ENCODE measurements around the gene SCYL2. TPM values are rescaled to one million over a fixed set of nuclear protein-coding genes. Genes with fewer than 3 reads are reported as not detected.
"Not testable (repeated sequence)": the region's sequence is repeated elsewhere in the genome, so short reads cannot be mapped to it uniquely, and the experiment has no call there.

Gene SCYL2
- total RNA-seq, 1 donor: 76.0 TPM

DNA sequence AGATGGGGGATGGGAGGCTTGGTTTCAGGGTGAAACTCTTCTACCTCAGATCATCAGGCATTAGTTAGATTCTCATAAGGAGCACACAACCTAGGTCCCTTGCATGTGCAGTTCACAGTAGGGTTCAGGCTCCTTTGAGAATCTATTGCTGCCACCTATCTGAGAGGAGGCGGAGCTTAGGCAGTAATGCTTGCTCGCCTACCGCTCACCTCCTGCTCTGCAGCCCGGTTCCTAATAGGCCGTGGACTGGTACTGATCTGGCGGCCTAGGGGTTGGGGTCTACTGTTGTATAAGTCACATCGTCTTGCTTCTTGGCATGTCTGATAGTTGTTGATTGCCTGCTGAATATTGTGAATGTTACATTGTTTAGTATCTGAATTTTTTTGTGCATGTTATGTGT lies 12.2 kb downstream of the SCYL2 start:
- no peak overlapping the region for H3K4me3 ChIP-seq (ENCODE audit: low read depth, low read length)
- no peak for TF ChIP-seq CTCF (IDR thresholded peaks at IDR 0.05; ENCODE audit: insufficient read depth, low read depth, low read length)
- no peak for DNase-seq (ENCODE audit: low read depth)

- DNase-seq (ENCODE audit: low read depth): peak; percentile 9
Measured at GRCh38 chr12:100279607-100280244, 12.7 kb downstream of the SCYL2 start.

DNA sequence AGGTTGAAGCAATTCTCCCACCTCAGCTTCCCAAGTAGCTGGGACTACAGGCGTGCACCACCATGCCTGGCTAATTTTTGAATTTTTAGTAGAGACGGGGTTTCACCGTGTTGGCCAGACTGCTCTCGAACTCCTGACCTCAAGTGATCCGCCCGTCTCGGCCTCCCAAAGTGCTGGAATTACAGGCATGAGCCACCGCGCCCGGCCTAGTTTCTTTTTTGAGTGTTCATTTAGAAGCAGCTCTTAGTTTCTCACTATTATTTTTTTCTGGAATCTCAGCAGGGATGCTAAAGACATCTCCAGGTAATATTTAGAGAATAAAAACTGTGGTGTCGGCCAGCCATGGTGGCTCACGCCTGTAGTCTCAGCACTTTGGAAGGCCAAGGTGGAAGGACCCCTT lies 17.6 kb downstream of the SCYL2 start:
- H3K4me3 ChIP-seq (ENCODE audit: low read depth, low read length); DNase-seq (ENCODE audit: low read depth): not testable (repeated sequence)

More at GRCh38 chr12:100279607-100280244, 12.7 kb downstream of the SCYL2 start:
- no peak for TF ChIP-seq CTCF (IDR thresholded peaks at IDR 0.05; ENCODE audit: insufficient read depth, low read depth, low read length)
- no peak overlapping the region for H3K4me3 ChIP-seq (ENCODE audit: low read depth, low read length)

GRCh38 chr12:100289038-100289437 lies 22.1 kb downstream of the SCYL2 start:
- no peak for TF ChIP-seq CTCF (IDR thresholded peaks at IDR 0.05; ENCODE audit: insufficient read depth, low read depth, low read length)
- DNase-seq (ENCODE audit: low read depth): no peak

GRCh38 chr12:100290016-100290415 lies 23.0 kb downstream of the SCYL2 start:
- no peak for DNase-seq (ENCODE audit: low read depth)
- TF ChIP-seq CTCF (IDR thresholded peaks at IDR 0.05; ENCODE audit: insufficient read depth, low read depth, low read length): no peak

More at GRCh38 chr12:100289038-100289437, 22.1 kb downstream of the SCYL2 start:
- no peak overlapping the region for H3K4me3 ChIP-seq (ENCODE audit: low read depth, low read length)

DNA sequence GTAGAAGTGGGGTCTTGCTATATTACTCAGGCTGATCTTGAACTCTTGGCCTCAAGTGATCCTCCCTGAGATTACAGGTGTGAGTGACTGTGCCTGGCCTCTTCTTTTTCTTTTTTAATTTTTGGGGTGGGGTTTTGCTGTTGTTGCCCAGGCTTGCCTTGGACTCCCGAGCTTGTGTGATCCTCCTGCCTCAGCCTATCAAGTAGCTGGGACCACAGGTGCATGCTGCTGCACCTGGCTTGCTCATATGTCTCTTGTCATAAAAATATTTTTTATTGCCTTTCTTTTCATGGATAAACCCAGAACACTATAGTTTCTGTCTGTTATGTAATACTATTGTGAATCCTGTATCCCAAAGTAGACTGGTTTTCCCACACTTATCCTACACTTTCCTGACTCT lies 26.0 kb downstream of the SCYL2 start:
- TF ChIP-seq CTCF (IDR thresholded peaks at IDR 0.05; ENCODE audit: insufficient read depth, low read depth, low read length): no peak
- no peak overlapping the region for H3K4me3 ChIP-seq (ENCODE audit: low read depth, low read length)
- DNase-seq (ENCODE audit: low read depth): no peak

More at GRCh38 chr12:100290016-100290415, 23.0 kb downstream of the SCYL2 start:
- H3K4me3 ChIP-seq (ENCODE audit: low read depth, low read length): no peak overlapping the region

GRCh38 chr12:100294366-100294765 lies 27.4 kb downstream of the SCYL2 start:
- DNase-seq (ENCODE audit: low read depth); H3K4me3 ChIP-seq (ENCODE audit: low read depth, low read length): not testable (repeated sequence)
